Stimulated activated CD8-positive, alpha-beta memory T cell treated with anti-CD3 and anti-CD28 coated beads, Interleukin-2, amount 100 ng/mL, for 48 hours (primary cell): ENCODE results near the gene AUH.
A peak's percentile ranks its signal among the peaks of the same experiment; 100 is the strongest.

ENCODE experiments used
- DNase-seq, 2 donors: peaks; one replicate each; pipeline ENCODE4 v3.0.0-alpha.2; 2020; ENCODE audit warnings: low read depth in 2 of 2

AUH gene

GRCh38 chr9:91188719-91189590 lies 172.8 kb downstream of the AUH start:
- DNase-seq: no peak

DNA sequence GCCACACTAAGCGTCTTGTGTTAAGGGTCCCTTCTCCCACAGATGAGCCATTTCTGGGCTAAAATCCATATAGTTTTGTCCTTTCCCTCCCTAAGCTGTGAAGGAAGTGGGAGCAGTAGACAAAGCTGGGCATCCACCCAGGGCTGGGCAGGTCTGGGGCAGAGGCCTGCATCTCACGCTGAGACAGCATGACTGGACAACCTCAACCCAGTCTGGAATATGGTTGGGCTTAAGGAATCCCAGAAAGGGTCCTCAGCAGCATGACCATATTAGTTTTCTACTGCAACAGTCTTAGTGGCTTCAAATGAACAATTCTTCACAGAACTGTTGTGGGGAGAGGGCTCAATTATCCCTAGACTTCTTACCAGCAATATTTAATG lies 173.8 kb downstream of the AUH start:
- DNase-seq: no peak

DNA sequence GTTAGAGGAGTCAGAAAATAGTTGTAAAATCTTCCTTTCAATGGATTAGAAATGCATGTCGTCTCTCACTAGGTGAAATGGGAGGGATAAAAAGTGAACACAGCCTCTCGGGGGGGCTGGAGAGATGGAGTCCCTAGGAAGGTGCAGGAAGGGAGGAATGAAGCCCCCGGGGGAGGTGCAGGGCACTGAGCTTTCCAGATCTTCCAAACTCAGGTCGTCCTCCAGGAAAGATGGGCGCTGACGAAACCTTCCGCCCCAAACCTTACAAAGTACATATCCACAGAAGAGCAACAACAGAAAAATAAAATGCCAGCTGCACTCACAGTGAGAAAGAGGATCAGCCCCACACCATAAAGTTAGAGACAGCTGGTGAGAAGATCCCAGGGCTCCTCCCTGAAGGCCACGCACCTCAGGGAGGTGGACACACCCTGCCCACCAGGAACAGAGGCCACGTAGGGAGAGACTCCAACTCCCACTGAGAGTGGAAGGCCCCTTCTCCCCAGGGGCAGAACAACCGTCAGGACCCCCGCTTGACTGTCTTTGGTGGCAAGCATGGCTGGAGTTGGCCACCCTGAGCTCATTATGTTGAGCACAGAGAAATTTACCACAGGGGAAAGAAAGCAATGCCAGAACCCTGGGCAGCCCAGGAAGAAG lies 174.3 kb downstream of the AUH start:
- no peak for DNase-seq

DNA sequence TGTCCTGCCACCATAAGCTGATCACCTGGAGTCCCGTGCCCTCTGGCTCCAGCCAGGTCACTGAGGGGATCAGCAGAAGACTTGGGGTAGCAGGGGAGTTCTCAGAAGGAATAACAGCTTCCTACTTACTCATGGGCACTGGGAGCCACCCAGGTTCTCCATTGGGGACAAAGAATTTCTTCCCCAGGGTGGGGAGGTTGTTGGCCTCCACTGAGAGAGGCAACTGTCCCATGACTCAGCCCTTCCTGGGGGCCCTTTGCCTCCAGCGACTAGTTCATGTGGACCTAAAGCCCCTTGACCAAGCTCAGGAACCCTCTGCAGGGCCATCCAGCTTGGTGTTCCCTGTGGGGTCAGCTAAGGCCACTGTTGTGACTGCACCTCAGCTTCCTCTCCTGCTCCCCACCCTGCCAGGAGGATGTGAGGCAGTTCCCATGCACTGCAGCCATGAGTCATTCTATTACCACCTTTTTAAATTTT lies 175.0 kb downstream of the AUH start:
- no peak for DNase-seq

DNA sequence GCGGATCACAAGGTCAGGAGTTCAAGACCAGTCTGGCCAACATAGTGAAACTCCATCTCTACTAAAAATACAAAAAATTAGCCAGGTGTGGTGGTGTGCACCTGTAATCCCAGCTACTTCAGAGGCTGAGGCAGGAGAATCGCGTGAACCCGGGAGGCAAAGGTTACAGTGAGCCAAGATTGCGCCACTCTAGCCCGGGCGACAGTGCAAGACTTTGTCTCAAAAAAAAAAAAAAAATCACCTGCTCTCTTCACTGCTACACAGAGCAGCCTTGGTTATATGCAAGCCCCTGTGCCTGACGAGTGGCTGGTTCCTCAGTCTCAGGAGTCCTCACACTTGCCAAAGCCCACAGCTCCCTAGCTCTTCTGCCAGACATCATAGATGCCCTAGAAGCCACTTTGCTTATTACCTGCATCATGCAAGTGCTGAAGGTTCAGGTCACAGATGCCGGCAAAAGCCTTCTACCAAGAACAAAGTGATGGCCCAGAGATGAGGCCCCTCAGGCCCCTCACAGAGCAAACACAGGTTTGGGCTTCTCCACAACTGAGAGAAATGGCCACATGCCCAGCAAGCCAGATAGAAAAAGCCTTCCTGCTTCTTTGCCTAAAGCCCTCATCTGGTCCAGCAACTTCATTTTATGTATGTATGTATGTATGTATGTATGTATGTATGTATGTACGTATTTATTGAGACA lies 176.4 kb downstream of the AUH start:
- DNase-seq: no peak

- no peak for DNase-seq
Observed at GRCh38 chr9:91182429-91183225, 179.1 kb downstream of the AUH start.

DNA sequence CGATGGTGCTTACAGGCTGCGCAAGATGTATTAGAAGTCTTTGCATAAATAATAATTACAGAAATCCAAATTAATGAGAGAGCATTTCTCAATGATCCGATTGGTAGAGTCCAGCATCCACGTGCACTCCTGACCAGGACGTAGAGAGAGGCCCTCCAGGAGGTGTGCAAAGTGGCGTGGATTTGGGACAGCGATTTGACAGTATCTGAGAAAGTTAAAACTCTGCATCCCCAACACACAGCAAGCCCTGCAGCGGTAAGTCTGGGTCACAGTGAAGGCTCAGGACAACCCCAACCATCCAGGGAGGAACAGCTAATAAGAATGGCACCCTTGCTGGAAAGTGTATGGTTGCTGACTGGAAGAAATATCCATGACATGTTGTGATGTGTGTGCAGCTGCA lies 180.2 kb downstream of the AUH start:
- no peak for DNase-seq

DNA sequence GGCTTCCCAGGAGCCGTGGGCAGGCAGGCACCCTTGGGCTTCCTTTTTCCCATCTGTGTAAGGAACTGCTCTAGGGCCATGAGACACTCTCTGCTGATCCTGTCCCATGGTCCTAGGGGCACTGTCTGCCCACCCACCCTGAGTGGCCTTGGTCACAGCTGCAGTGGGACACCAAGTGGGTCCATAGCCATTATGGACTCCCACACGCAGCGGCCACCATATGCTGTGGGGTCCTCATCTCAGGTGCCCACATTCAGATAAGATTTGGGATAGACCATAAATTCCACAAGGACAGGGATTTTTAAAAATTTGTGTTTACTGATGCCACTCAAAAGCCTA lies 180.8 kb downstream of the AUH start:
- no peak for DNase-seq

DNA sequence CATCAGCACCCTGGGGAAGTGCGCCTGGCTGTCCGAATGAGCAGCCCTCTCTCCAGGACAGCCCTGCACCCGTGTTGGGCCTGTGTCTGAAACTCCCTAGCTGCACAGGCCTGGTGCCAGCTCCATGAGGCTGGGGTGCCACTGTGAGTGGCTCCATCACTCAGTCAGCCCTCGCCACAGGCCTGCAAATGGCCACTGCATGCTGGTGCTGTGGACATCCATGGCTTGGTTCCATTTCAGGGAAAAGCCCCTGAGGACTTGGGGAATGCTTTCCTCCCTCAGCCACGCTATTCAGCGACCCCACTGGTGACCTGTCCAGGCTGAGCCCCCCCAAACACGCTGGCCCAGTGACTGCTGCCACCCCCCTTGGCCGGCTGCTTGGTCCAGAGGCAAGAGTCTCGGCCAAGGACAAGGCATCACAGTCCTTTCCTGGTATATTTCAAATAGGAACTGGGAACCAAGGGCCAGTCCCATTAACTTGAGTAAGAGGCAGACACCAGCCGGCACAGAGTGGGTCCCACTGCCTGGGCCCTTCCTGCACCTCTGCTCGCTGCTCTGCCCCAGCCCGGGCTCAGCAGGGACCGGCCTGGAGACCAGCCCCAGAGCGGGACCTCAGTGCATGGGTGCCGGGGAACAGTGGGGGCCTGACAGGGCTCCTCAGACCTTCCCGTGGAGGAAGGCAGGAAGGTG lies 181.3 kb downstream of the AUH start:
- DNase-seq: no peak

GRCh38 chr9:91179237-91180138 lies 182.2 kb downstream of the AUH start:
- no peak for DNase-seq

DNA sequence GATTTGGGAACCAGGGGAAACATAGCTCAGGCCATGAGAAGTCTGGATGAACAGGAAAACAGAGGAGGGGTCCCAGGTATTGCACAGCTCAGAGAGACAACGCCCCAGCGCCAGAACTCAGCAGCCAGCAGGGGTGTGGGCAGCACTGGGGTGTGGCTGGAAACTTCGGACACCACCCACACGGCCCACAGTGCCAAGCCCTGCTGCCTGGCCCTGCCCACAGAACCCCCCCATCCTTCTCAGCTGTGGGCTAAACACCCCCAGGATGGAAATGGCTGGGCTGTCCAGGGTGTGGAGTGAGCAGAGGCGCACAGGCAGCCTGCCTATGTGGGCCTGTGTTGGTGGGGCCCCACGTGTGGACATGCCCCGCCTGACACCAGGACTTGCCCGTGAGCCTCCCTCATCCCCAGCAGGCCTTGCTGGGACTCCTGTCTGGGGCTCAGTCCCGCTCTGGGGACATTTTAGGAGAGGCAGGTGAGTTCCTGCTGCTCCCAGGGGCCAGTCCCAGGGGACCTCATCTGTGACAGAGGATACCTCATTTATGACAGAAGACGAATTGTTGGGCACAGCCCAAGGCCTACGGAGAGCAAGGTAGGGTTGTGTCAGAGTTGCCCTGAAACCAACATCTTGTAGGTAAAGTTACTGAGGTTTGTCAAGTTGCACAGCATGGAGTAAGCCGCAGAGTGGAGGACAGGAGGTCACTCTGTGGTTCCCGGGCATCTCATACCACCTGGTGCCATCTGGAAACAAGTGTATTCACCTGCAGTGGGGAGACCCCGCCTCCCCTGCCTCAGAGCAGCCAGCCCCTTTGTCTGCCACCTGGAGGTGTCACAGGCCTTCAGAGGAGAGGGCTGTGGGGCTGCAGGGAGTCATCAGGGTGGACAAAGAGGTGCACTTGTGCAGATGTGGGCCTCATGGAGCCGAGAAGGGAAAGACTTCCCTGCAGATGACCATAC lies 183.2 kb downstream of the AUH start:
- no peak for DNase-seq

DNA sequence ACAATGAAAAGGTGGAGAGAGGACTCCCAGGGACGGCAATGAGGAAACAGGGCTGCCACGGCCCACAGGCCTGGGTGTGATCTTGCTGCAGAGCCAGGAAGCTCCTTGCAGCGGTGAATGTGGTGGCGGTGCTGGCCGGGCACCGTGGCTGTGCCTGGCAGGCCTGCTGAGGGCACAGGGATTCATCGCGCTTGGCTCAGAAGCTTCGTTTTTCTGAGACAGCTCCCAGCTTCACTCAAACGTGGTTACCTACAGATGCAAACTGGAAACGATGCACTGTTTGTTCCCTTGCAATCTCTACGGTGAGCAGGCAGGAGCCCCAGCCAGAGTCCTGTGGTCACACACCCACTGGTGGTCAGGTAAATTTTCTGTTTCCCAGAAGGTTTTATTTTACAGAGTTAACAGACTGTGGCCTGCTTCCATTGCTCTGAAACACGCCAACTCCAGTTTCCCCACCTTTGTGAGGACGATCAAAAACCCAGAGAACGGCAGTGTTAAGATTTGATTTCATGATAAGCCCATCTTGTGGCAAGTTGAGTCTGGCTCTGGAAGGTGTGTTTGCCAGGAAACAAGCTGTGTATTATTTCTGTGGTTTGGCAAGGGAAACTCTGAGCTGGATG lies 183.9 kb downstream of the AUH start:
- peak in 1 of 2 donors; percentile 54 for DNase-seq

GRCh38 chr9:91177081-91177480 lies 184.6 kb downstream of the AUH start:
- DNase-seq: no peak

DNA sequence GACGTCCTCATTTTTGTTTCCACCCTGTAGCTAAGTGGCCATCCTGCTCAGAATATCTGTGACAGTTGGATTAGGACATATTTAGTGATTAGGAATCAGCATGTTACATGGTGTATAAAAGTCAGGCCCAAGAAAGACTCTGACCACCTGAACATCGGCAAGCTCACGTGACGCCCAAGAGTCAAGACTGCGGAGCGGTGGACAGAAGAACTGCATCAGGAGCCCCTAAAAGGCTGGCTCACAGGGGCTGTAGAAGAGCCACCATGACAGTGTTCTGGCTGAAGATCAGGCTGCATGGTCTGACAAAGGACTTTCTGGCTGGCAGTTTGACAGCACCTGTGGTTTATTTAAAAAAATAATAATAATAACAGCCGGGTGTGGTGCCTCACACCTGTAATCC lies 185.3 kb downstream of the AUH start:
- DNase-seq: no peak

- no peak for DNase-seq
Observed at GRCh38 chr9:91174772-91175171, 186.9 kb downstream of the AUH start.

DNA sequence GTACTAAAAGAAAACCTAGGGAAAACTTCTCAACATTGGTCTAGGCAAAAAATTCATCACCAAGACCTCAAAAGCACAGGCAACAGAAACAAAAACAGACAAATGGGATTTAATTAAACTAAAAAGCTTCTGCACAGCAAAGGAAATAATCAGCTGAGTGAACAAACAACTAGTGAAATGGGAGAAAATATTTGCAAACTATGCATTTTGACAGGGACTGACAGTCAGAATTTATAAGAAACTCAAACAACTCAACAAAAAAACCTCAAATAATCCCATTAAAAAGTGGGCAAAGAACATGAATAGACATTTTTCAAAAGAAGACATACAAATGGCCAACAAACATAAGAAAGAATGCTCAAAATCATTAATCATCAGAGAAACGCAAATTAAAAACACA lies 189.4 kb downstream of the AUH start:
- no peak for DNase-seq

- no peak for DNase-seq
Observed at GRCh38 chr9:91170951-91171350, 190.8 kb downstream of the AUH start.

DNA sequence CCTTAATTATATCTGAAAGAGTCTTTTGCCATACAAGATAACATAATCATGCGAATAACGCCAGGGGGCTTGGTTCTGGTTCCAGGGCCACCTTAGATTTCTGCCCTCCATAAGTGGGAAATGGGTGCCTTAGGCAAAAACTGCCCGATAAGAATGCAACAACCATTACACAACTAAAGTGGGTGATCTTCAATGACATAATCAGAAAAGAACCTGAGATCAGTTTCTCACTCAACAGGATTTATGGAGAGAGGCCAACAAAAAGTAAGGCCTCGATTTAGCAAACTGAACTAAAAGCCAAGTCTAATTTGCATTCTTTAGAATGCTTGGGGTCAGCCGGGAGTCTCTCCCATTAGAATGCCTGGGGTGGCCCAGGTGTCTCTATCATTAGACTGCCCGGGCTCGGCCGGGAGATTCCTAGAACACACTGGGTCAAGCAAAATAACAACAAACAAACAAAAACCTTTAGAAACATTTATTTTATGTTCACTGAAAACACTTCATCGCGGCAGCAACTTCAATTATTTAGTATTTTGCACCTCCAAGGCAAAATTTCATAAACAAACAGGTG lies 194.8 kb downstream of the AUH start:
- no peak for DNase-seq
